Muscle of arm (tissue), 12 donors: ENCODE results near the gene PCDH9. TPM values are rescaled to one million over a fixed set of nuclear protein-coding genes. Genes with fewer than 3 reads are reported as not detected.
"Not testable (repeated sequence)": the region's sequence is repeated elsewhere in the genome, so short reads cannot be mapped to it uniquely, and the experiment has no call there.

Experiments
- DNase-seq: peaks from one replicate; pipeline ENCODE4 v3.0.0-alpha.2; 2013
- polyA plus RNA-seq, 12 donors: library from polyadenylated mRNA; unstranded; fragments of 120-200 nt; gene quantifications; one replicate each; pipeline ENCODE4 v1.2.1, GENCODE V29; 2013; ENCODE audit not compliant: insufficient read length in 12 of 12

The PCDH9 gene
- polyA plus RNA-seq, 12 donors, result 2.8 to 4.3 (median 3.6) TPM; not detected in 1

DNA sequence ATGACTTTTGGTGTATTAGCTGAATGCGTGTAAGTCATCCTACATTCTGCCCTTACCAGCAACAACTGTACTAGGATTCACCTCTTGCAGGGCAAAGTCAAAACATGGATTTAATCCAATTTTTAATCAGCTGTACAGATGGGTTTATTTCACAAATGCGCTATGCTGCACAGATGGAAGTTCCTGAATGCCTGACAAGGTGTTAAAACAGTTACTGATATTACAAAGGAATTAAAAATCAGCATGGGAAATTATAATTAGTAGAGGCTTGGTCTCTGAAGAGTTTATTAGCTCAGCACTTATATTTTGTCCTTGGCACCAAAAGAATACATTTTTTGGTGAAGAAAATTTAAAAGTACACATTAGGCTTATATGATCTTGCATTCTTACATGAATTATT lies 448.9 kb downstream of the PCDH9 start:
- no peak for DNase-seq

DNA sequence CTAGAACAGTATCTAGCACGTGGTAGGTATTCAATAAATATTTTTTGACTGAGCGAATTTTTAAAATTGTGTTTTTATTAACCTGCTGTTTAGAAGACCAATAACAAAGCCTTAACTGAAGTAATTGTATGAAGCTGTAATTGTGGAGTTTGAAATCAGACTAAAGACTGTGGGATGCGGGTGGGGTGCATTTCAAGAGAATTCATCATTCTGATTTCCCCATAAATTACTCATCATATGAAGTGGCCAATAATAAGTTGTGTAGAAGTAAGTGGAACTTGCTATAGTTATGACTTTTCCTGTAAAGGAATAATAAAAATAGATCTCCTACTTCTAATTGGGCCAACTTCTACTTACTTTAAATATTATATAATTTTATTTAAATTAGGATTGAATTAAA lies 449.3 kb downstream of the PCDH9 start:
- DNase-seq, result no peak

DNA sequence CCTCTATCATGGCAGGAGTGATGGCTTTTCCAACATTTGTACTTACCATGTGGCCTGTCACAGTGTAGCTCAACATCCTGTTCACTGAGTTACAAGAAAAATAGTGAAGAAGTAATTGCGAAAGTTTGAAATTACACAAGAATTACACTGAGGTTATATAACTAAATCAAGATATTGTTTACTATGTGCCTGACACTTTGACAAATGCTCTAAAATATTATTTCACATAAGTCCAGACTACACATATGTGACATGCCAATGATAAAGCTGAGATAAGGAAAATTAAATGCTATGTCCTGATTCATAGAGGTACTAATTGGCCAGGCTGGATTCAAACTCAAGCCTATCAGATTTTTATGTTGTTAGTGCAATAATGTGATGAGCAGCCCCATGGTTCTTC lies 451.7 kb downstream of the PCDH9 start:
- DNase-seq, result no peak

DNA sequence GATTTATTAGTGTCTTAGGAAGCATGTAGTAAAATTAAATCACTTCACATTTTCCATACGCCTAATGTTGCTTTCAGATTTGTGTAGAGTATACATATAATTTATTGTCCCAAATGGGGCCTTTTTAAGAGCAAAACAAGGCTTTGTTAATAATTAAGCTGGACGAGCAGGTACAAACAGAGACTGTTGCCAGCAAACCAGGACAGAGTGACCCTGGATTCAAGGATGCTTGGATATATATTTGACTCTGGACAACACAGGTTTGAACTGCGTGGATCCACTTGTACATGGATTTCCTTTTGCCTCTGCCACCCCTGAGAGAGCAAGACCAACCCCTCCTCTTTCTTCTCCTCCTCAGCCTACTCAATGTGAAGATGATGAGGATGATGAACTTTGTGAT lies 454.9 kb downstream of the PCDH9 start:
- DNase-seq, result no peak

DNA sequence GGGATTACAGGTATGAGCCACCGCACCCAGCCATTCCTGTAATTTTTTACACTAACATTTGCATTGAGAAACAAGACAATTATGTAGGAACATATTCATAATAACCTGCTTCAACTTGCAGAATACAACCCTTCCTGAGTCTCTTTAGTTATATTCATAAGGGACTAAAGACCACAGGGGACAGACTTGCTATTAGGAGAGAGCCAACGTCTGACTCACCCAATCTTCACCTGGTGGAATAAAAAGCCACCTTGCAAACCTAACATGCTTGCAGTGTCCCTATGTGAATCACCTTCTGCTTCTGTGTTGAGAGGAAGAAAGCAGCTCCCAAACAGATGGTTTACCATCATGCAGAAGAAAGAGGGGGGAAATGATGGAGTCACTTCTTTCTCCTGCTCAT lies 456.1 kb downstream of the PCDH9 start:
- DNase-seq, result no peak

DNA sequence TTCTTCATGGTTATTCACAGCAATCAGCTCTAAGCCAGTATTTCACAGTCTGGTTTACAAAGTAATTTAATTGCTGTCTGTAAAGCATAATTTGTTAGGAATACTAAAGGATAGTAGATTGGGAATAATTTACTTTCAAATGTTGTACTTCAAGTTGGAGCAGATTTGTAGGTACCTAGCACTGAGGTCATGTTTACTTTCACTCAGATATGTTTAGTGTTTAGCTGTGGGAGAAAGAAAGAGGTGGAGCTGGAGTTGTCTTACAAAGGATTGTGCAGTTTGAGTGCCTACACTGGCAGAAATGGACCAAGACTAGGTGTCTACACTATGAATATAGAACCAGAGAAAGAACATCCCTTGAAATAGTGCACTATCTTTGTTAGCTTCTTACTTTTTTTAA lies 464.6 kb downstream of the PCDH9 start:
- no peak for DNase-seq

DNA sequence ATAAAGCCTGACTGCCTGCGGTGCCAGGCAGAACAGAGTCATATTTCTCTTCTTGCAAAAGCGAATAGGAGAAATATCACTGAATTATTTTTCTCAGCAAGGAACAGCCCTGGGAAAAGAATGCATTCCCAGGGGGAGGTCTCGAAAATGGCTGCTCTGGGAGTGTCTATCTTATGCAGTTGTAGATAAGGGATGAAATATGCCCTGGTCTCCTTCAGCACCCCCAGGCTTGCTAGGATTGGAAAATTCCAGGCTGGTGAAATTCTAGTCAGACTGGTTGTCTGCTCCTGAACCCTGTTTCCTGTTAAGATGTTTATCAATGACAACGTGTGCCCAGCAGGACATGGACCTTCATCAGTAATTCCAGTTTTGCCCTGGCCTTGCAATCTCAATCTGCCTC lies 469.5 kb downstream of the PCDH9 start:
- not testable (repeated sequence) for DNase-seq

DNA sequence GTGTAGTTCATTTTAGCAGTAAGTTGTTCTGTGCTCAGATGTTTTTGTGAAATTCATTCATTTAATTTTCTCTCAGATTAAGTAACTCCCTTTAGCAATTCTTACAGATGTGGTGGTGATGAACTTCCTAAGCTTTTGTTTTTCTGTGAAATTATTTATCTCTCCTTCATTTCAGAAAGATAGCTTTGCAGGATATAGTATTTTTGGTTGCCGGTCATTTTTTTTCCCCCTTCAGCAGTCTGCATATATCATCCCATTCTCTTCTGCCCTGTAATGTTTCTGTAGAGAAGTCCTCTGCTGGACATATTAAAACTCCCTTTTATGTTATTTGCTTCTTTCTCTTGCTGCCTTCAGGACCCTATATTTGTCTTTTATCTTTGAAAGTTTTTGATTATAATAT lies 470.2 kb downstream of the PCDH9 start:
- no peak for DNase-seq

DNA sequence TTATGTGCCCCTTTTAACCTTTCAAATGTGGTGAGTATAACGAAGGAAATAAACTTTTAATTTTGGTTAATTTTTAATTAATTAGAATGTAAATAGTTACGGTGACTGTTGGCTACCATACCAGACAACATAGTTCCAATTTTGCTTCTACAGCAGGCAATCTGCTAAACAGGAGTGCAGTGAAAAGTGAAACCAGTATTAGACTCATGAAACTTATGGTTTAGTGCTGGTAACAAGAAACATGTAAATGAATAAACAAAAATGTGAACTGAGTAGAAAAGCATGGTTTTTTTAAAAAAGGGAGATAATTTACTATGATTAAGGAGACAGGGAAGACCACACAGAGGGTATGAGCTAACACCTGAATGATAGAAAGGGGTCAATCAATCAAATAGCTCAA lies 478.4 kb downstream of the PCDH9 start:
- DNase-seq, result no peak

DNA sequence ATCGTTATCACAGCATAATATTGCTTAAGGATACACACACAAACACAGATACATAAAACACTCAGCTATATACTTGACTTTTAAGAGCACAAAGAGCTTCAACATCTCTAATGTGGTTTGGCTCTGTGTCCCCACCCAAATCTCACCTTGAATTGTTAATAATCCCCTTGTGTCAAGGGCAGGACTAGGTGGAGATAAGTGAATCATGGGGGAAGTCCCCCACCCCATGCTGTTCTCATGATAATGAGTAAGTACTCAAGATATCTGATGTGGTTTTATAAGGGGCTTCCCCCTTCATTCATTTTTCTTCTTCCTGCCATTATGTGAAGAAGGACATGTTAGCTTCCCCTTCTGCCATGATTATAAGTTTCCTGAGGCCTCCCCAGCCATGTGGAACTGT lies 481.4 kb downstream of the PCDH9 start:
- DNase-seq, result no peak

DNA sequence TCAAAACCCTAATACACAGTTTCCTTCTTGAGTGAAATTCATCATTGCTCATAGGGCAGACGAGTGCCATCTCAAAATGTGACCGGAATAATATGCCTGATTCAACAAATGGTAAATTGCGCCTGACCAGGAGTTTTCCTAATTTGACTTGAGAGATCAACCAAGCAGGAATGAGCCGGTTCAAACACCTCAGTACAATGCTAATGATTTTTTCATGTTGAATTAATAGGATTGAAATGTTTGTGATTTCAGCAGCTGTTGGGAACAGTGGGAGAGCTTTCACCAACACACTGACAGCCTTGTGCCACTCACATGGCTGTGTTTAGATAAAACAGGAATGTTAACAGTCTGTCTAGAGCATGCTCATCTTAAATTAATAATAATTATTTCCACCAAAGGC lies 484.8 kb downstream of the PCDH9 start:
- no peak for DNase-seq

DNA sequence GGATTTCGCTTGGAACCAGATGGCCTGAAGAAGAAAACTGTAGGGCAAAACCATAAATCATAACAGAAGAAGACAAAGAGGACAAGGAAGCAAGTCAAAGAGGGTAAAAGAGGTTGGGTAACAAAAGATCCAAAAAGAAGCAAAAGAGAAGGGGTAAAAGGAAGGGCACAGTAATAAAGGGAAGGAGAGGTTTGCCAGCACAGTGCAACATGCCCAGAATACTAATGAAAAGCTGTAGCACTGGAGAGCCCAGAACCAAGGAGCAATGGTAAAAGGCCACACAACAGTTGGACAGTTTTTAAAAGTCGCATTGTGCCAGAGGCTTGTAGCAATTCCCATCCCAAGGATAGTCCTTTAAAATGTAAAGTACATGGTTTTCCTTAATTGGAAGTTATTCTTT lies 506.6 kb downstream of the PCDH9 start:
- no peak for DNase-seq

DNA sequence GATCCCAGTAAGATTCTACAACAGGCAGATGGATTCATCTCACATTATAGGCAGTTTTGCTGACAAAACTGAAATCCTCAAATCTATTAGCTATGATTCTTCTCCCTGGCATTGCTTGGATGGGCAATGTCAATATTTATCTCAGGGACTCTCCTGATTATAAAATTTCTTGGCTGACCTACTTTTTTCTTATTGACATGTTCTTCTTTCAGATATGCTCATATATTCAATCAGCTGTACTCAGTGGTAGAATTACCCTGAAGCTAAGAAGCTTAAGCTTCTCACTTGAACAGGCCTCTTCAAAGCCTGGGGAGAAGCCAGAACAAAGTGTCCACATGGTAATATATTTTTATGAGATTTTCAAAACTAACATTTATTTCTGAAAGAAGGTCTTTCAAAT lies 513.6 kb downstream of the PCDH9 start:
- no peak for DNase-seq

DNA sequence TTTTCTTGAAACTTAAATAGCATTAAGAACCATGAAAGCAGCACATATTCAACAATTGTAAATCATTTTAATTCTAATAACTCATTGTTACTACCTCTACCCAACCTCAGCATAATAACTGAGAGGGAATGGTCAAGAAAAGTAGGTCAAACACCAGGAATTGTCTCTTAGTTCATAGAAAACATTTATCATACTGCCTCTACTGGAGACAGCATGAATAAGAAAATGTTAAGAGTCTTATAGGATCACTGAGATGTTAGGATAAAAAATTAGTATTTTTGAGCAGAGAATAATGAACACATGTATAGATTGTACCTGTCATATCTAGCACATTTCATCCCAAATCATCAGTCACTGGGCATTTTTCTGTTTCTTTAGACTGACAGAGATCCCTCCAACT lies 515.3 kb downstream of the PCDH9 start:
- no peak for DNase-seq

DNA sequence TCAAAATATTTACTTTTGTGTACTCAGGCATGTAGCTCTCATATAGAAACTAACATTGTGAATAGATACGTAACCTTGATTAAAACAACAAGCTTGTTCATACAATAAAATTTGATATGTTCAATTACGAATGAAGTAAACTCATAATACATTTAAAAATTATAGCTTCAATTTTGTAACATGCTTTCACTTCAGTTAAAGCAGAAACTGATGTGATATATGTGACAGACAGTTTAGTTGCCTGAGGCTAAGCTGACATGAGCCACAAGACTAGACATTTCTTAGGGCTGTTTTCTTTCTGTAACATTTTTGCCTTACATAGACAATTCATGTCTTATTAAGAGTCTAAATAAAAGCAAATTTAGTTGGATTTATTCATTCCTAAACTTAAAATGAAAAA lies 526.0 kb downstream of the PCDH9 start:
- no peak for DNase-seq

DNA sequence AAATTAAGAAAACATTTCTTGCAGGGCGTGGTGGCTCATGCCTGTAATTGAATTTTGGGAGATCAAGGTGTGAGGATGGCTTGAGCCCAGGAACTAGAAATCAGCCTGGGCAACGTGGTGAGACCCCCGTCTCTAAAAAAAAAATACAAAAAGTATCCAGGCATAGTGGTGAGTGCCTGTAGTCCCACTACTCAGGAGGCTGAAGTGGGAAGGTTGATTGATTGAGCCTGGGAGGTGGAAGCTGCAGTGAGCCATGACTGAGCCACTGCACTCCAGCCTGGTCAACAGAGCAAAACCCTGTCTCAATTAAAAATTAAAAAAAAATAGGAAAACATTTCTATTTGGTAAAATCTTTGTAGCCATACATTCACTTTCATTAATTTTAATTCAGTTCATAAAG lies 526.5 kb downstream of the PCDH9 start:
- DNase-seq, result no peak

DNA sequence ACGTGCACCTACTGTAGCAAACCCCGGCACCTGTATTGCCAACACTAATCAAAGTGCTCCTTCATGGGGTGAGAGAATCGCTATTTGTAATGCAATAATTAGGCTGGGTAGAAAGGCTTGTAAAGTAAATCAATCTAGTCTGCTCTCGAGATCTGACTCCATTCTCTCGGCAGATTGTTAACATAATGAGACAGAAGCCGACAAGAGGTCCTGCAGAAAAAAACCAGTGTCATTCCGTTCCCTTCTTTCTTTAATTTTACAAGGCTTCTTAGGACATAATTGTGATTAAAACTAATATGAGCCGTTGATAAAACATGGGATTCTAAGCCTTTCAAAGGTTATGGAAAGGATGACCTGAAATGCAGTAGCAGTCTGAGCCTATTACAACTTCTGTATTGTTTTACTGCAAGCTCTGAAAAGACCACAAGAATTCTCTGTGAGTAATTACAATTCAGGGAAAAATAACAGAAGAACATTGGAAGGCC lies 530.0 kb downstream of the PCDH9 start:
- no peak for DNase-seq

DNA sequence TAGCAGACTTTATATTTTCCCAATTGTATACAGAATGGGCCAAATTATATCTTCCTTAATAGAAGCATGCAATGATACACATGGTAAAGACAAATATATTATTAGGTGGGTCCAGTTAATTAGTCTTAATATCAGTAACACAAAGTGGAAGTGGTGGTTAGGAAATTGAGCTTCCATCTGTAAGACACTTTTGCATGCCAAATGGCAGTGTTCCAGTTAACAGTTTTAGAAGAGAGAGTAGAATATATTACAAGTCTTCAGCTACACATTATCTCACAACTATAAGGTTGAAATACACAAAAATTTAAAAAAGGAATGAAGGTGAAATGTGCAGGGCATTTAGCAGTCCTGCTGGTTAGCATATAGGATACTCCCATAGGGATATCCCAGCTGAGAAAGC lies 536.5 kb downstream of the PCDH9 start:
- no peak for DNase-seq

DNA sequence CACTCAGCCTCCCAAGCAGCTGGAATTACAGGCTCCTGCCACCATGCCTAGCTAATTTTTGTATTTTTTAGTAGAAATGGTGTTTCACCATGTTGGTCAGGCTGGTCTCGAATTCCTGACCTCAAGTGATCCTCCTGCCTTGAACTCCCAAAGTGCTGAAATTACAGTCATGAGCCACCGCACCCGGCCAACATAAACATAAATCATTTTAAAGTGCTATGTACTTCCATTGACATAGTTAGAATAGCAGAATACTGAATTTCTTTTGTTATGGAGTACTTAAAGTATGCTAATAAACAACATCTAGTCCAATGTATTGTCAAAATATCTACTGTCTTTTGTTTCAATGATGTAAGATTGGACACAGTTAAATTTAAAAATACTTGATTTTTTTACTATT lies 539.0 kb downstream of the PCDH9 start:
- no peak for DNase-seq

DNA sequence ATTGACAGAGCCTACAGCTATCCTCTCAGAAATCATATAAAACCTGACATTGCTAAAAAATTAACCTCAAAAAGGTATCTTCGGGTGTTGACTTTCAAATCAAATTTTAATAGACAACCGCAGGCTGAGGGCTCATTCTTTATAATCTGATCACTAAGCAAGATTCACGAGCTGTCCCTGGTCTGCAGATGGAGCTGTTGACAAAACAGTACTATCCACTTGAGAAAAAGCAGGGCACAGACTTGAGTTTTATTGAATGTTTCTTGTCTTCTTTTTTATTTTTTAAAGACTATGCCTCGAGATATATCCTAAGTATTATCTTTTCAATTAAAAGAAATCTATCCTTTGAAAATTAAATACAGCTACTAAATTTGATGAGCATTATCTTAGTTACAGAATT lies 540.5 kb downstream of the PCDH9 start:
- DNase-seq, result peak; percentile 29

DNA sequence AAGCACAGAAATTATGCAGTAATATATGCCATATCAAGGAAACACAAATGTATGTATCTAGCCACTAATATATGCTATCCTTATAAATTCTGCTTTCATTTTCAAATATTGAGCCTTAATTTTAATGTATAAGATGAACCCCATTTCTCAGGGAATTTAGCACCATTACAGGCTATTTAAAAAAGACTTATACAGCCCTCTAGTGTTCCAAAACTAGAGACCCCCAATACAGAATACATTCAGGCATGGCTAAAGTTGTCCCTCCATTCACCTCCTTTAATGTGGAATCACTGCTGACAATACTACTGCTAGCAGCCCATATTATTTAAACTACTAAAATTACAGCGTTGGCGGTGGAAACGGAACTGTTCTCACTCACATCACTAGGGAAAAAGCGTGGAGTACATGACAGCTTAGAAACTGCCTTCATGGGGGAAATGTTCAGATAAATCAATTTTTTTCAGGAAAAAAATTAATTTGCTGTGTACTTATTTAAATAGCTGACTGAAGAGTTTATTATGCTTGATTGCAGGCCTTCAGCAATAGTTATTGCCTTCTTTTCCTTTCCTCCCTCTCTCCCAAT lies 541.0 kb downstream of the PCDH9 start:
- DNase-seq, result peak; percentile 12

DNA sequence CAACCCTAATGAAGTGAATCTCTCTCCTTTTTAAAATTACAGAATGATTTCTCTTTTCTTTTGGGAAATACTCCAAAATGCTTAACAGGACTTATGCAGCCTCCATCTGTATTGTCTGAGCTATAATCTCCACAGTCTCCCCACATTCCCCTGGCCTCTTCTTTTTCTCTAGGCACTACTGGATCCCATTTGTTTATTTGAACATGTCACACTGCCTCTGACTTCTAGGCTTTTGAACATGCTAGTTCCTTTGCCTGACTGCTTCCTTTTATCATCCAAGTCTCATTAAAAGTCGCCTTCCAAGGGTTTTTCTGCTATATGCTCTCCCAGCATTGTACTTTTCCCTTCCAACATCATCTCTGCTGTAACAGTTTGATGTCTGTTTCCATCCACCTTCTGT lies 548.7 kb downstream of the PCDH9 start:
- peak; percentile 16 for DNase-seq

DNA sequence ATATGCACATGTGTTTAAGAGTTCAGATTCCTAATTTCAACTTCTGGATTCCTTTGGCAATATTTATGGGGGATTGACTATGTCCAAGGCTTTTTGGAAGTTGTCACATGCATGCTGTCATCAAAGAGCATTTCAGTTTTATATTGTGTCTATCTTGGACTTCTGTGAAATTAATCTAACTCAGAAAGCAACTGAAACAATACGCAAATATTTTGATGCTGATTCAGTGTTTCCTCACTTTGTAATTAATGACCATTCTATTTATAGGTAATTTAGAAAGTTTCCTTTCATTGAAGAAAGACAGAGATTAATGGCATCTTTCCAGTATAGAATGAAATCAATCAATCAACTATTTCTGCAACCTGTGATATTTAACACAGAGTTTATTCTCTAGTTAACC lies 550.1 kb downstream of the PCDH9 start:
- DNase-seq, result peak; percentile 19

DNA sequence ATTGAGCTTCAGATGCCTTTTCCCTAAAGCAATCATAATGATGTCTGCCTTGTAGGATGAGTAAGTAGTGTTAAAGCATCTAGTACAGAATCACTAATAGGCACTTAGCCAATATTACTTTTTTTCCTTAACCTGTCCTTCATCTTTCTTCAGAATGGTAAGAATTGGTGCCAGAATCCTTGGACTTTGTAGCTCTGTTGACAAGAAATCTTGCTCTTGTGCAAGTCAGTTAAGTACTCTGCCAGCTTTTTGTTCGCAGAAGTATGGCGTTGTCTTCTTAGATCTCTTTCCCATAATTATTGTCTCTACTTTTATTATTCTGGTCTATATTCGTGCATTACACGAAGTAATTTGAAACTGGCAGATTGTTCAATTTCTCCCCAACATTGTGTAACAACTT lies 554.5 kb downstream of the PCDH9 start:
- no peak for DNase-seq

DNA sequence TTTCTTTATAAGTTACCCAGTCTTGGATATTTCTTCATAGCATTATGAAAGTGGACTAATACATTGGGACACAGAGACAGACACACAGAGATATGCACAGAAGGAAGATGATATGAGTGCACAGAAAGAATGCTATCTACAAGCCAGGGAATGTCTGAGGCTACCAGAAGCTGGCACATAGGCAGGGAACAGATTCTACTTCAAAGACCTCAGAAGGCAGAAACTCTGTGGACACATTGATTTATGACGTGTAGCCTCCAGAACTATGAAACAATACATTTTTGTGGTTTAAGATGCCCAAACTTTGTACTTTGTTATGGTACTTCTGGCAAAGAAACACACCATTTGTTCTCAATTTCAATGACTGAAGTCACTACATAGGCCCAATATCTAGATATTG lies 556.7 kb downstream of the PCDH9 start:
- no peak for DNase-seq
